GM19035 (cell line): ENCODE data around the gene GRM1.

ENCODE experiments used
- ATAC-seq: cut with Tn5 transposase; IDR thresholded peaks from one replicate; pipeline ENCODE4 v1.9.1; 2021; ENCODE audit not compliant: unreplicated experiment

Gene GRM1

DNA sequence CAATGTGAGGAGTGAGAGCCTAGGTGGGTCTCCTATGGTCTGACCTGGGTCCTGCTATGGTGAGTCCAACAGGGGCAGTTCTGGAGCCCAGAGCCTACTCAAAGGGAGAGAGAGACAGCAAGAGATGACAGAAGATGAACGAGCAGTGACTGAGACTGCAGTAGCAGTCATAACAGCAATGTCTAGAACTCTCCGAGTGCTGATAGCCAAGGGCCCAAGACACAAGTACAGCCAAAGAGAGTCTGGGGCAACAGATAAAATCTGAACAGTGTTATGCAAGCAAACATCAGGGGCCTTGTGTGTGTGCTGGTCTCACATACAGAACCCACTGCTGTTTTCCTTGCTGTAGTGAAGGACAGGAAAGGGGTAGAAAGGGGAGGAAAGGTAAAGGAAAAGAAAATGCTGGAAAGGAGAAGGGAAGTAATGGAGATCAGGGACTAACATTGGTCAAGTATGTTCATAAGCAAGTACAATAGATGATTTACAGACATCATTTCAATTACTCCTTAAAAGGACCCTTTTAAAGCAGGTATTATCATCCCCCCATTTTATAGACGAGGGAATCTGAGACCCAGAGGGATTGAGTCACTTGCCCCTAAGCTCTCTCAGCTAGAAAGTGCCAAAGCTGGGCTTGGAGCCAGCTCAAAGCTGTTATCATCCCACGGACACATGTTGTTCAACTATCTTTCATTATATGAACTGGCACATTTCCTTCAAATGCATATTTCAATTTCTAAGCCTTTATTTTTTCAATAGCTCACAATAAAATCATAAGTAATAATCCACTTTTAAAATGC is 332.5 kb downstream of the GRM1 start:
- no peak for ATAC-seq

DNA sequence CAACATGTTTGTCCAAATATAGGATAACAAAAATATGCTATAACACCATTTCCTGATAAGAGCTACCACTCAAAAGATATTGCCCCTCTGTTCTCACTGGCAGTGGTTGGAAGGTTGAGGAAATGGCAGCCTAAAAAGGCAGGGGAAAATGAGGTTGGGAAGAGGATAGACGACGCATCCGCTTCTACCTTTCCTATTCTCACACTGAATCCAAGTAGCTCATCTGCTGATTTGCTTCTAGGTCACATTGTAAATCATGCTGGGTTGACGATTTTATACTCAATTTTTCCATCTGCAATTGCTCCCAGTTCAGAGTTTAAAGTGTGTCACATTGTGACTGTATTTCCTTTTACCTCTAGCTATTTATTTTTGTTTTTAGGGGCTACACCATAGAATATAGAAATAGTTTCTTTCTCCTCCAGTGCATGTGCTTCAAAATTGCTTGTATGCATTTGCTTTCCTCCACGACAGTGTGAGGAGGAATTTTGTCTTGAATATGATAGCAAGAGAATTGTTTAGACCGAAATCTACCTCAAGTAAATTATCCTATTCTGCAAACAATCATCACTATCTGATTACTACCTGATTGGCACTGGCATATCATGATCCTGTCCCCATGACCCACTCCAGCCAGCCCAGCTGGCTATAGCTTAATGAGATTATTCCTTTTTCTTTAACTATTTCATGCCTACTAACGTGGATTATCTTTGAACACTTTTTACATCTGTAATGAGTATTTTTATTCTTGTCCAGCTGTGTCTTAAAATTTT is 335.2 kb downstream of the GRM1 start:
- no peak for ATAC-seq

DNA sequence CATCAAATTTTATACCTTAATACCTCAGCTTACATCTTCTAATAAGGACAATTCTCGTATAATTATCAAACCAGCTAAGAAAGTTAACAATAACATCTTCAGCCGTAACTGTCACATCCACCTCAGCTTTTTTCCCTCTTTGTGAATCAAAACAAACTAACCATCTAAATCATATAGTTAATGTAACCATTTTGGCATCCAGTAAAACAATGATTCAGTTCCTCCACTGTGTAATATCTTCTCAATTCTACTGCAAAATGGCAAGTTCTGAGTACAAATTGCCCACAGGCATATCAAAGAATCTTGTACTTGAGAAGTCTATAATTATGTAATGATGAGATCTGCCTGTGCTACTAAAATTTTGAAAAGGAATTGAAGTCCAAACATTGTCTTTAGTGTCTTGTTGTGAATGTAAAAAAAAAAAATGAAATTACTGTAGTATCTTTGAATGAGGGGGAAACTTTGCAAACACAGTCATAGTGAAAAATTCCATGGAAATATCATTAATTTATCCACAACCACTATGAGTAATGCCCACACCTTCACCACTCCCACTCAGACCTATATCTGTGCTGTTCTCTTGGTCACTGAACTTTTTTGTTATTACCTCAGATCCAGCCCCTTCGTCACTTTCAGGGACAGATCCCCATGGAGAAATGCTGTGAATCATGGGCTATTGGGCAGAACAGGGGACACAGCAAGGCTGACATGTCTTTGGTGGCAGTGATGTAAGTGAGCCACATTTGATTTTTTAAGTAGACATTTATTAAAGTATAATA is 336.1 kb downstream of the GRM1 start:
- no peak for ATAC-seq

DNA sequence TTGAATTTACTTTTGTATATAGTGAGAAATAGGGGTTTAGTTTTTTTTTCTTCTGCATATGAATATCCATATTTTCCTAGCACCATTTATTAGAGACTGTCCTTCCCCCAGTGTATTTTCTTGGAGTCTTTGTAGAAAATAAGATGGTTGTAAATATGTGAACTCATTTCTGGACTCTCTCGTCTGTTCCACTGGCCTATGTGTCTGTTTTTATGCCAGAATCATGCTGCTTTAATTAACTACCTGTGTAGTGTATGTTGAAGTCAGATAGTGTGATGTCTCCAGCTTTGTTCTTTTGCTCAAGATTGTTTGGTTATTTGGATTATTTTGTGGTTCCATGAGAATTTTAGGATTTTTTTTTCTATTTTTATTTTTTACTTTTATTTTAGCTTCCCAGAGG is 338.2 kb downstream of the GRM1 start:
- ATAC-seq, result no peak

DNA sequence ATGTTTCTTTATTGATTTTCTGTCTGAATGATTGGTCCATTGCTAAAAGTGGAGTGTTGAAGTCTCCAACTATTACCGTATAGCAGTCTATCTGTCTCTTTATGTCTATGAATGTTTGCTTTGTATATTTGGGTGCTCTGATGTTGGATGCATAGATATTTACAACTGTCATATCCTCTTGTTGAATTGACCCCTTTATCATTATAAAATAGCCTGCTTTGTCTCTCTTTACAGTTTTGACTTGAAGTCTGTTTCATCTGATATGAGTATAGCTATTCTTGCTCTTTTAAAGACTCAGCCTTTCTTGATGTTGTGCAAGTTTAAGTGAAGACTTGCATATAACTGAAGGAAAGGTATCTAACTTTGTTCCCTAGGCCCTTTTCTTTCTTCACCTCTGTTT is 341.0 kb downstream of the GRM1 start:
- no peak for ATAC-seq

DNA sequence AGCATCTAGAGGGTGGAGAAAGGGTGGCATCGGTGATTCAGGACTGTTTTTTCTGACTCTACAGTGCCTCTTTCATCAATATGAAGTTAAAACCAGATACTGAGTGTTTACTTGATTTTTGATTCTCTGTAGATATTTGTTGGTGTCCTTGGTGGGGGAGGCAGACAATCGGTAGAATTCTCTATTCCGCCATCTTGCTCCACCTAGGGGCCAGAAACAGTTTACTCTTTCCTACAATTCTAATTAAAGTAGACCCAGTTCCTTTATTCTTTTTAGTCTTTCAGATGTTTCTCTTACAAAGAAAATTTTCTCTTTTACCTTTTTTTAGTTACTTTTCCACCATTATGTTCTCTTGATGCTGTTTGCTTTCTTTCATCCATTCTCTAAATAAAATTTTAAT is 352.6 kb downstream of the GRM1 start:
- no peak for ATAC-seq

DNA sequence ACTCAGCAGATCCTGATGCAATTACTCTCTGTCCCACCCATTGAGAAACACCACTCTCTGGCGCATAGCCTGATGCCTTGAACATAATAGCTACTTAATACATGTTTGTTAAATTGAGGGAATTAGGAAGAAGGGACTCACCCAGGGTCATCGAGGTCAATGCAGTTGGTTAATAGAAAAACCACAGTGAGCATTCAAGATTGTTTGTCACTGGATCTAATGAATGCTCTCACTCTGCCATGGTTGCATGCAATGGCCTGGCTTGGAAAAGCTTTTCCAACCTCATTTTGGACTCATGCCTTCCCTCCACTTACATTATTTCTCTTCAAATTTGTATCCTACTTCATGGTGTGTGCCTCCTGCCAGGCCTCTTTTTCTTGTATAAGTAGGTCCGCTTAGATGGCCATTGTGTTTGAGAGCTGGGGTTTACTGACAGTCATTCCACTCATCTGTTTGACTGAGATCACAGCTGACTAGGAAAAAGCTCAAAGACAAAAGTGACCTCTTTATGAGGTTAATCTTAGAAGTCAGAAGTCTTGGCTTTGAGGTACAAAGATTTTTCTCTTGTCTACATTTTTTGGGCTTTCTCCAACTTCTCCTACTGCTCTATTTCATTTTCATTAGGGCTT is 360.0 kb downstream of the GRM1 start:
- ATAC-seq, result no peak

DNA sequence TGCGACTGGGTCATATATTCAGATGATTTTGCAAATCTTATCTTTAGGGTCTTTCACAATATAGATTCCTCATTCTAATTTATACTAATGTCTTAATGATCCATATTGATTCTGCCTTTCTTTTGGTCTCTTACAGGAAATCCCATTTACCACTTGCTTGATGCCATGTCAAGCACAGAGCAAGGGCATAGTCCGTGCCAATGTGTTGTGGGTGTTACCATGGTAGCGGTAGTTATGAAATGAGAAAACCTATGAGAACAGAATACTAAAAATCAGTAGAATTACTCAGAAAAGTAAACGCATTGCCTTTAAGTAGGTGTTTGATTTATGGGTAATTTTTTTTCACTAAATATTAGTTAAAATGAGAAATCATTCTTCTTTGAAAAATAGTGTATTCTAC is 360.9 kb downstream of the GRM1 start:
- ATAC-seq, result no peak

DNA sequence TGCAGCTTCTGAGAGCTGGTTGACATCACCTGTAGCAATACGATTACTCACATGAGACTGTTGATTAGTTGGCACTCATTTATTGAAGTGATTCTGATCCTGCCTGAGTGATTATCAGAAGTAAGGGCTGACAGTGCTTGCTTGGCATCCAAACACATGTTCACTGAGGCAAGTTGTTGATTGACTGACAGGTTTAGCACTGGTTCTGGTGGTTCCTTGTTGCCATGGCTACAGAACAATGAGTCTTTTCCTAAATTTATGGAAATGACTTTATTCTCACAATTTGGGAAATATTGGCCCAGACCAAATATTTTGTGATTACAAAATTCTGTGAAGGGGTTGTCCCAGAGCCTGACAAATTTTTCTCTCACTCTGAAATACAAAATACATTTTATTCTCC is 368.8 kb downstream of the GRM1 start:
- no peak for ATAC-seq

DNA sequence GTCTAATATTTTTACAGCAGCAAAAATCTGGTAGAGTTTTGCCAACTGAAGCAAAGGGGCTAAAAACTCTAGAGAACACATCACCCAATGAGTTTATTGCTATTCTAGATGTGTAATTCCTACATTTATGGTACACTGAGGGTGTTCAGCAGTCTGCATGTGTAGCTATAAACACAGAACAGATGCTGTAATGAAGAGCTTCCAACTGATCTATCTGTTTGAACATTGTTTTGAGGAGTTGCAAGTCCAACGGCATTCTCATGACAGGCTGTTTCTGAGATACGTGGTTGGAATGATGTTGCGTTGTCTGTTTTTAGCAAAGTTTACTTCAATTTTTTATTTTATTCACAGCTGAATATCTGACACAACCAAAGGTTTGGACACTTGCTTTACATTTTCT is 373.6 kb downstream of the GRM1 start:
- no peak for ATAC-seq

DNA sequence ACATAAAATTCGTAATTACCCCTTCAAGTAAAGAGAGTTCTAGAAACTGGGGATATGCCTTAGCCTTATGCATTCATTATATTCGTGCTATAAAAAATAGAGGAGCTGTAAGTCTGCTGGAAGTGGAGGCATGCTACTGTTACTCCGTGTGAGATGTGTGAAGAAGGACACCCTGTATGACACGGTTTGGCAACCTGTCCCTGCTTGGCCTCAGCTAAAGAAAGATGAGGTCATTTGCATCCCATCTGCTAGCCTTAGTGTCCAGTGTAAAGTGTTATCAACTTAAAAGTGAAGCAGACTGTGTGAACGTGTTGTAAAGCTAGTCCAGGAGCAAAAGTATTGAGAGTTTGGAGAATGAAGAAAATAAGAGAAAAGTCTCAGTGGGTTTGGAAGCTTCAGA is 379.7 kb downstream of the GRM1 start:
- no peak for ATAC-seq

DNA sequence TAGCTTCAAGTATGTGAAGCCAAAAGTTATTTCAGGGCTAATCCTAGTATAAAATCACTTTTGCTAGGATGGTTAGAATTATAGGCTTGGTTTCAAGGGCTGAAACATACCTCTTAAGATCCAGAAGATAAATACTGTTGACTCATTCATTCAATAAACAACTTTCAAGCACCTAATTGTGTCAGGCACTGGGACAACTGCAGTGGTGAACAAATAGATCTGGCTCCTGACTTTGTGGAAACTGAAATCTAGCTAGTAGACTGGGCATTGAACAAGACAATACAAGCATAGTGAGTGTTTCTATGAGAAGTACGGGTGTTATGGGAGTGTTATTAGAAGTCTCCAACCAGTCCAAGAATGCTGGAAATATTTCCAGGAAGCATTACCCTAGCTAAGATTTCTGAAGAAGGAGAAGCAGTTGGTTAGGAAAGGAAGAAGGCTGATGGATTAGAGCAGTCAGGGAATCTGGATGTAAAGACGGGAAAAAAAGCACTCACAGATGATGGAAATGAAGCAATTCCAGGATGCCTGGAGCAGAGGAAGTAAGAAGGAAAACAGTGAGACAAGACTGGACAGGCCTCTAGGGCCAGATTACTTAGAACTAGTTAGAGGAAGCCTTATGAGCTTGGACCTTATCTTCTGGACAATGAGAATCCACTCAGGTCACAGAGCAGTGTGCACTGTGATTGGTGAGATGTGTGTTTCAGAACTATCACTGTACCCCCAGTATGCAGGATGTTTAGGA is 382.2 kb downstream of the GRM1 start:
- no peak for ATAC-seq

DNA sequence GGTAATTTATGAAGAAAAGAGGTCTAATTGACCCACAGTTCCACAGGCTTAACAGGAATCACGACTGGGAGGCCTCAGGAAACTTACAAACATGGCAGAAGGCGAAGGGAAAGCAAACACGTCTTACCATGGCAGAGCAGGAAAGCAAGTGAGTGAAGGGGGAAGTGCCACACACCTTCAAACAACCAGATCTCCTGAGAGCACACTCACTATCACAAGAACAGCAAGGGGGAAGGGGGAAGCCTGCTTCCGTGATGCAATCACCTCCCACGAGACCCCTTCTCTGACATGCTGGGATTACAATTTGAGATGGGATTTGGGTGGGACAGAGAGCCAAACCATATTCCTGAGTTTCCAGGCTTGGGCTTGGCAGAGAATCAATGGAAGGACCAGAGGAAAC is 390.7 kb downstream of the GRM1 start:
- ATAC-seq, result no peak

DNA sequence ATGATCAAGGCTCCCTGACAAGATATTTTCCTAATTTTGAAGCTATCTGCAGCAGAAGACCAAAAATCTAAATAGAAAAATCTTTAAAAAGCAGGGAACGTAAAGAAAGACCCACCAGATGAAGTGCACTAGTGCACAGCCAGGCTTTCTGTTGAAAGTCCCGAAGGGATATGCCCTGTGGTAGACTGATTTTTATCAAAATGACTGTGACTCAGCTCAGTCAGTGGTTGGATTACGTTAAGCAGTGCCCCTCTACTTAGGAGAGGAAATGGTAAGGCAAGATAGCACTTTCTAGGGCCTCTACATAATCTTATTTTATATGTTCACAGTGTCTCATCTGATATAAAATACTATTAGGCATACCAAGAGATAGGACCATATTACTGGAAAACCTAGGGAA is 391.4 kb downstream of the GRM1 start:
- ATAC-seq, result no peak

DNA sequence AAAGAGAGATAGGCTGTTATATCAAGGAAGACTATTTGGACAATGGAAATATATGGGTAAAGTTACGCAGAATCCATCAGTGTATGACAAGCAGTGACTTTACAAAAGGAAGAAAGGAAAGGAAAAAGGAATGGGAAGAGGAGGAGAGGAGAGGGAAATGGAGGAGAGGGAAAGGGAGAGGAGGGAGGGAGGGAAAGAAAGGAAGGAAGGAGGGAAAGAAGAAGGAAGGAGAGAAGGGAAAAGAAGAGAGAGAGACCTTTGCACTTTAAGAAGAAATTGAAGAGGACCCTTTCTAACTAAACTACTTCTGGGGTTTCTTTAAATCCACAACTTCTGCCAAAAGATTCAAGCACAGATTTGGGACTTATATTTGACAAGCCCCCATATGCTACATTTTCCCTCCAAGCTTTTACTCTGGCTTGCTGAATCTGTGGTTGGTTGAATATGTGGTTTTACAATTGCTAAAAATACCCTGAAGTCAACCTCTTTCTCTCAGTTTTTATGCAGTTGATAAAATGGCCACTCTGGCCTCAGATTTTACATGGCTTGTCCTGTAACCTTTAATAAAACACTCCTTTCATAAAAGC is 394.0 kb downstream of the GRM1 start:
- ATAC-seq, result no peak

DNA sequence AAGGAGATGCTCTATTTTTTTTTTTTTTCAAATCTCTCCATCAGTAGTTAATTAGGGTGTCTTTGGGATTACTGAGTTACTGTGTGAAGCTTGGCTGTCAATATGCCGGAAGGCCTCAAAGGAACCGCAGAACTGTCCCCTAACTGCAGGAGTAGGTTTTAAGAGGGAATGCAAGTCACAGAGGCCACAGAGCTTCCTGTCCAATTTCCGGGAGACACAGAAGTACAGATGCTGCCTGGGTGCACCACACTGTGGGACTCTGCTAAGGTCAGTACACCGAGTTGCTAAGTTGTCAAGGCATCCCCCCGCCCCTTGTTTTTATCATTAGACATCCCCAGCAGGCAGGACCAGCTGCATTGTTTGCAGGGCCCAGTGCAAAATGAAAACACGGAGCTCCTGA is 394.6 kb downstream of the GRM1 start:
- no peak for ATAC-seq

DNA sequence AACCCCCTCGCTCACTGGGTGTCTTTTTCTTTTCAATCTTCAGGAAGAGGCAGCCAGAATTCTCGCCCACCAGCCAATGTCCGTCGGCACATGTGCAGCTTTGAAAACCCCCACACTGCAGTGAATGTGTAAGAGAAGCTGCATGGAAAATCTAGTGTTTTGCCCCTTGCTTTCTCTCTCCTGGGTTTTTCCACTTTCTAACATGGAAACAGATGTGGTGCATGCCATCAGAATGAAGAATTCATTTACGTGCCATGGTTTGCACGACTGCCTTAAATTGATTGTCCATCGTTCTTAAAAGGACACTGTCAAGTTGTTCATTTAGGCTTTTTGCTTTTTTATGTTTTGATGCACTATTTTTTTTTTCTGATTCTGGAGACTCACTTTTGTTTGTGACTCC is 397.7 kb downstream of the GRM1 start:
- ATAC-seq, result no peak

DNA sequence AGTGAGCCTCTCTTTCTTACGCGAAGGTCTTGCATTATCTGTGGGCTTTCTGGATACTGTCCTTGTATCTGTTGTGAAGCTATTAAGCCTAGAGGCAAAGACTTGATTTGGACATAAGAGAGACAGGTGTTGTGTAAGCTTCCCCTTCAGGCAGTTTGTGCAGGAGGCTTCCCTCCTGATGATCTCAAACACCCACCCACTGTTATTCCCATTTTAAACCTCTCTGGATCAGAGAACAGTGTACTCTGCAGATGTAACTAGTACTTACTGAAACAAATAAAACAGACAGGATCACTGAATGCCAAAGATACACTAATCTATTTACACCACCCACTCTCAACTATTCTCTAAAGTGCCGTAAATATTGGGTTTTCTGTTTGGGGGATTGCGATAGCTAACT is 401.0 kb downstream of the GRM1 start:
- no peak for ATAC-seq

DNA sequence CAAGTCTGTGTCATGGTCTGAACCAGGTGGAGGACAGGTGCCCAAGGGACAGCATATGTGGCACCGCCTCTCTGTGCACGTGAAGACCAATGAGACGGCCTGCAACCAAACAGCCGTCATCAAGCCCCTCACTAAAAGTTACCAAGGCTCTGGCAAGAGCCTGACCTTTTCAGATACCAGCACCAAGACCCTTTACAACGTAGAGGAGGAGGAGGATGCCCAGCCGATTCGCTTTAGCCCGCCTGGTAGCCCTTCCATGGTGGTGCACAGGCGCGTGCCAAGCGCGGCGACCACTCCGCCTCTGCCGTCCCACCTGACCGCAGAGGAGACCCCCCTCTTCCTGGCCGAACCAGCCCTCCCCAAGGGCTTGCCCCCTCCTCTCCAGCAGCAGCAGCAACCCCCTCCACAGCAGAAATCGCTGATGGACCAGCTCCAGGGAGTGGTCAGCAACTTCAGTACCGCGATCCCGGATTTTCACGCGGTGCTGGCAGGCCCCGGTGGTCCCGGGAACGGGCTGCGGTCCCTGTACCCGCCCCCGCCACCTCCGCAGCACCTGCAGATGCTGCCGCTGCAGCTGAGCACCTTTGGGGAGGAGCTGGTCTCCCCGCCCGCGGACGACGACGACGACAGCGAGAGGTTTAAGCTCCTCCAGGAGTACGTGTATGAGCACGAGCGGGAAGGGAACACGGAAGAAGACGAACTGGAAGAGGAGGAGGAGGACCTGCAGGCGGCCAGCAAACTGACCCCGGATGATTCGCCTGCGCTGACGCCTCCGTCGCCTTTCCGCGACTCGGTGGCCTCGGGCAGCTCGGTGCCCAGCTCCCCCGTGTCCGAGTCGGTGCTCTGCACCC is 405.2 kb downstream of the GRM1 start:
- ATAC-seq, result no peak
